Body of pancreas (tissue), 4 donors: ENCODE data around the gene DSTN. TPM values are rescaled to one million over a fixed set of nuclear protein-coding genes. Genes with fewer than 3 reads are reported as not detected.

Experiments
- ATAC-seq: fragments of 150-250 bp; one replicate; pipeline ENCODE4 v1.9.1; 2016
- DNase-seq, 4 donors: peaks; one replicate each; pipeline ENCODE4 v3.0.0-alpha.2; 2019
- H3K27ac ChIP-seq, 4 donors: fragments of 200-600 bp; sonication (generic); 1 replicate in 3 of 4; 2 replicates in 1 of 4; pipeline versions ENCODE4 v1.5.1 to v1.6.1; 2016 to 2019; ENCODE audit warnings: mild to moderate bottlenecking in 1 of 4, mixed read lengths in 1 of 4, moderate library complexity in 1 of 4
- H3K27me3 ChIP-seq, 2 donors: fragments of 200-600 bp; sonication (generic); one replicate each; pipeline ENCODE4 v1.6.0; 2016; ENCODE audit warnings: mild to moderate bottlenecking in 1 of 2
- H3K36me3 ChIP-seq, 2 donors: fragments of 200-600 bp; sonication (generic); replicated peaks in 1 of 2; 2 replicates each; pipeline ENCODE4 v1.5.1; 2016; ENCODE audit warnings: low read depth in 2 of 2; ENCODE audit not compliant: insufficient read depth in 1 of 2
- H3K4me1 ChIP-seq: fragments of 200-600 bp; sonication (generic); one replicate; pipeline ENCODE4 v1.6.0; 2016
- H3K4me3 ChIP-seq, 2 donors: fragments of 200-600 bp; sonication (generic); 1 replicate in 1 of 2; 2 replicates in 1 of 2; pipeline ENCODE4 v1.5.1; 2016 to 2019
- H3K9me3 ChIP-seq, 3 donors: fragments of 200-600 bp; sonication (generic); 1 replicate in 2 of 3; 2 replicates in 1 of 3; pipeline ENCODE4 v1.5.1; 2016
- POLR2A ChIP-seq, 3 donors: fragments of 450-650 bp; IDR thresholded peaks; one replicate each; pipeline ENCODE4 v1.6.1; 2016; ENCODE audit warnings: antibody characterized with exemption in 3 of 3, mild to moderate bottlenecking in 2 of 3
- WGBS, 2 donors: methylation state at CpG; one replicate each; pipeline ENCODE4 v1.1.5; 2017; 5-methylcytosine and 5-hydroxymethylcytosine counted together
- intact Hi-C: fragments of 100-400 bp; cut with DNase I; formaldehyde crosslinking; loops from one replicate; pipeline ENCODE4 v1.15.1; 2023
- total RNA-seq, 2 donors: library from RNA; depleted of rRNA; stranded (reverse); fragments of >200 nt; gene quantifications; one replicate each; pipeline ENCODE4 v1.1.0, GENCODE V29; 2016
- TF ChIP-seq, protein P1 (sequence below), 7 experiments: fragments of 450-650 bp in 4 of 7; fragments of 200-600 bp in 3 of 7; sonication (generic) in 3 of 7; IDR thresholded peaks; one replicate each; pipeline ENCODE4 v1.5.1; 2016 to 2019; ENCODE audit warnings: antibody characterized with exemption in 7 of 7

The DSTN gene
- total RNA-seq, 2 donors from 2014 or later = 103 to 464 TPM

DNA sequence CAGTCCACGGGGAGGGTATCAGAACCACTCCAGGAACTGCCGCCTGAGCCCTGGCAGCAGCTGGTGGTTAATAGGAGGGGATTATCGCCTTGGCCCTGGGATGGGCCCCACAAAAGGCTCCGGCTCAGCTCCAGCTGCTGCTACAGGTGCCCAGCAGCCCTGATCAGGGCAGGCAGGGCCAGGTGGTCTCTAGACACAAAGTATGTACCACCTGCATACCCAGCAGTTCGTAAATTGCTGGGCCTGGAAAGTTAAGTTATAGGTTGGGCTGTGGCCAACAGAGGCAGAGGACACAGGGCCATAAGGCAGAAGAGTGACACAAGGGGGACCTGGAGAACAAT, 77.1 kb downstream of the DSTN start:
- intact Hi-C loops = no loop called here
- peak in 1 of 4 donors; percentile 23 for DNase-seq
- Histone ChIP-seq H3K27me3 (no peaks in the 10 kb centered on the region), H3K9me3 (no peaks in the 10 kb centered on the region), H3K27ac (peak overlapping the region; percentile 60 to 72 (median 64)), H3K36me3 (peaks cover 0 to 8% of the 10 kb centered on the region in 2 donors), H3K4me3 (no peak overlapping the region), H3K4me1 (peaks cover 99% of the 10 kb centered on the region)
- TF ChIP-seq POLR2A (IDR thresholded peaks at IDR 0.05) = no peak
- TF ChIP-seq, protein P1, sequence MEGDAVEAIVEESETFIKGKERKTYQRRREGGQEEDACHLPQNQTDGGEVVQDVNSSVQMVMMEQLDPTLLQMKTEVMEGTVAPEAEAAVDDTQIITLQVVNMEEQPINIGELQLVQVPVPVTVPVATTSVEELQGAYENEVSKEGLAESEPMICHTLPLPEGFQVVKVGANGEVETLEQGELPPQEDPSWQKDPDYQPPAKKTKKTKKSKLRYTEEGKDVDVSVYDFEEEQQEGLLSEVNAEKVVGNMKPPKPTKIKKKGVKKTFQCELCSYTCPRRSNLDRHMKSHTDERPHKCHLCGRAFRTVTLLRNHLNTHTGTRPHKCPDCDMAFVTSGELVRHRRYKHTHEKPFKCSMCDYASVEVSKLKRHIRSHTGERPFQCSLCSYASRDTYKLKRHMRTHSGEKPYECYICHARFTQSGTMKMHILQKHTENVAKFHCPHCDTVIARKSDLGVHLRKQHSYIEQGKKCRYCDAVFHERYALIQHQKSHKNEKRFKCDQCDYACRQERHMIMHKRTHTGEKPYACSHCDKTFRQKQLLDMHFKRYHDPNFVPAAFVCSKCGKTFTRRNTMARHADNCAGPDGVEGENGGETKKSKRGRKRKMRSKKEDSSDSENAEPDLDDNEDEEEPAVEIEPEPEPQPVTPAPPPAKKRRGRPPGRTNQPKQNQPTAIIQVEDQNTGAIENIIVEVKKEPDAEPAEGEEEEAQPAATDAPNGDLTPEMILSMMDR (IDR thresholded peaks at IDR 0.05) = no peak
- WGBS, 2 donors = 12 to 29% methylated on average over 2 to 5 of the region's 5 CpGs
- no peak for ATAC-seq

DNA sequence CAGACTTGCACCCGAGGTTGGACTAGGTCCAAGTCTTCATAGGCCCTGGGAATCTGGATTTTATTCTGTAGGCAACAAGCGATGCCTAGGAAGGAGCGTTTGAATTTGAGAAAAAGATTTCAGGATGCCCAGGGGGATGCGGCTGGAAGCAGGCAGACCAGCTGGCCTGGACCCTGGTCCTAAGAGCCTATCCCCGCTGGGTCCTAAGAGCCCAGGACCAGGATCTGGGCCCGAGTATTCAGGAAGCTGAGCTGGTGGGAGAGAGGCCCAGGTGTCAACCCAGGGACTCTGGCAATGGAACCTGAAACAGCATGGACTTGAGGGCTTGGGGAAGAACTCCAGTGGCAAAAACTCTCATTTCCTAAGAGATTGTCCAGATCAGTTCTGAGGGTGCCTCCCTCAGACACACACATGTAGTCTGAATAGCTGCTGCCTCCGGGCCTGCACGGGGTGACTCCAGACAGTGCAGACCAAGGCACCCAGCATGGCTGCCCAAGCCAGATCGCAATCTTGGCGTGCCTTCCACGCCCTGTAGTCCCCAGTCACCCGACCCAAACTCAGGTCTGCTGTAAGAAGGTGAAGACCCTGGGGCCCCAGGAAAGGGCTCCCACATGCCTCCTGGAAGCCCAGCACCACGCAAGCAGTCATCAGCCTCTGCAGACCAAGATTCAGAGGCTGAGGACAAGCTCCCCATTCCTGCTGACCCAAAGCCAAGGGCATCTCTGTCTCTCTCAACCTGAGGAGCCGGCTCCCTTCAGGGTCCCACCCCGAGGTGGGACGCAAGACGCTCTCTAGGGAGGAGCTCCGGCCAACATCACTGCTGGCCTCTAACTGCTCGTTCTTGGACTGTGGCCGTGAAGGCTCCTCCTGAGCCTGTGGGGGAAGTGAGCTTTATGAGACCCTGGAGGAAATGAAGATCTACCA, 77.8 kb downstream of the DSTN start:
- DNase-seq (peak in 1 of 4 donors; percentile 25), ATAC-seq (no peak)
- no peak for TF ChIP-seq POLR2A (IDR thresholded peaks at IDR 0.05)
- TF ChIP-seq, protein P1 (IDR thresholded peaks at IDR 0.05) = no peak
- Histone ChIP-seq H3K4me3 (no peak overlapping the region), H3K27me3 (no peaks in the 10 kb centered on the region), H3K4me1 (peaks cover 99% of the 10 kb centered on the region), H3K36me3 (peaks cover 0 to 7% of the 10 kb centered on the region in 2 donors), H3K27ac (peak overlapping the region; percentile 60 to 72 (median 64)), H3K9me3 (no peaks in the 10 kb centered on the region)
- intact Hi-C loops = no loop called here
- 46 to 60% methylated on average over 12 to 20 of the region's 20 CpGs for WGBS, 2 donors

DNA sequence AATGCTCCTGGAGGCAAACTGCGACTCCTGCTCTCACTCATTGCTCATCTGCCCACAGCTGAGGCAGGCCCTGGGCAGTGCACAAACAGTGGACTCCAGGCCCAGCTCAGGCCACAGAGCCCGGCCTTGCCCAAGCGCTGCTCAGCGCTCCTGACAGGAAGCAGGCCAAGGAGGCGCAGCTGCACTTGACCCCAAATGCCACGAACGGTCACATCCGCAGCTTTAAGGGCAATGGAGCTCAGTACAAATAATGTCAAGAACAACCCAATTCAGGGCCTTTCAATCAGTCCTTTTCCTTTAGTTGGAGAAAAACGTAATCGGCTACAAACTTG, 78.4 kb downstream of the DSTN start:
- Histone ChIP-seq H3K36me3 (peaks cover 0 to 4% of the 10 kb centered on the region in 2 donors), H3K4me1 (peaks cover 99% of the 10 kb centered on the region), H3K27me3 (no peaks in the 10 kb centered on the region), H3K9me3 (no peaks in the 10 kb centered on the region), H3K4me3 (no peak overlapping the region), H3K27ac (peak overlapping the region; percentile 25 to 72 (median 63))
- TF ChIP-seq, protein P1 (IDR thresholded peaks at IDR 0.05) = no peak
- no peak for TF ChIP-seq POLR2A (IDR thresholded peaks at IDR 0.05)
- DNase-seq (peak in 1 of 4 donors; percentile 50), ATAC-seq (no peak)
- intact Hi-C loops = no loop called here
- WGBS, 2 donors = 20 to 29% methylated on average over 9 to 10 of the region's 10 CpGs

DNA sequence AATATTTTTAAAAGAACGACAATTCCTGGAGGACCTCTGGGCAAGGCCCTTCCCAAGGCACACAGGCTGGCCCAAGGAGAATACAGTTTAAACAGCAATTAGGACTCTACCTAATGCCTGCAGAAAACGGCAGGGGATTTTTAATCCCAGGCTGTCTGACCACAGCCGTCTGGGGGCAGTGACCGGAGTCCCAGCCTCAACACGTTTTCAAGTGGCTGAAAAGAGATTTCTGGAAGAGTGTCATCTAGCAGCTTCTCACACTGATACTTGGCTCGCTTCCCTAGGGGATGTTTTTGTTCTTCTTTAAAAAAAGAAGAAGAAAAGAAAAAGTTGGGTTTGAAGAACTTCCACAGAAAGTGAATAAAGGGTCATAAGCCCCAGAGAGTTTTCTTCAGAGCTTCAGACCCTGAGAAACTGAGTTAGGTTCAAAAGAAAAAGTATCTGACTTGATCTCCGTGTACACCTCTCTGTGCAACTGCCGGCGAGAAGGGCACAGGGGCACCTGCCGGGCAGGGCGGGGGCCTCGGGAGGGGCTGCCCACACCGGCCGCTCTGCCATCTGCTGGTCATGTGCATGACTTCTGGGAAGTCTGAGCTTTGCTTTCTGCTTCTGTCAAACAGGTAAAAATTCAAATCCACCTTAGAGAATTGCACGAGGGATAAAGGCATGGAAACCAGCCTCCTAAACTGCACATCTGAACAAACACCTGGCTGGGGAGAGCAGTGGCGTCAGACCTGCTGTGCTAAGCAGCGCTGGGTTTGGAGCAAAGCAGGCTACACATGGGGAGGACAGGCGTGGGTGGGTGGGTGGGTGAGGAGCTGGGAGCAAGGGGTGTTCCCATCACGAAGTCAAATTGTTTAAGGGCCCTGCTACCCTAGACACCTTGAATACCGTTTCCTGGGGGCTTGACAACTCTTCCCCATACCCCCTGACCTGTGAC, 79.2 kb downstream of the DSTN start:
- peaks cover 0 to 4% of the 10 kb centered on the region in 2 donors for H3K36me3 ChIP-seq
- H3K4me3 ChIP-seq = no peak overlapping the region
- H3K9me3 ChIP-seq = no peaks in the 10 kb centered on the region
- 21 to 25% methylated on average over 17 to 20 of the region's 20 CpGs for WGBS, 2 donors
- H3K27me3 ChIP-seq = no peaks in the 10 kb centered on the region
- peaks cover 99% of the 10 kb centered on the region for H3K4me1 ChIP-seq
- peak overlapping the region; percentile 25 to 72 (median 63) for H3K27ac ChIP-seq
- ATAC-seq (peak; percentile 43), DNase-seq (peak; percentile 68 to 79 (median 74))
- TF ChIP-seq, protein P1 (IDR thresholded peaks at IDR 0.05) = peak; percentile 22 to 66 (median 48)
- no peak for TF ChIP-seq POLR2A (IDR thresholded peaks at IDR 0.05)
- intact Hi-C loops = no loop called here
